Tibial nerve (tissue), 4 donors: Measurements from ENCODE around the gene RIMS3. TPM values are rescaled to one million over a fixed set of nuclear protein-coding genes. Genes with fewer than 3 reads are reported as not detected.

ENCODE experiments used
- DNase-seq, 2 donors: peaks; one replicate each; pipeline ENCODE4 v3.0.0-alpha.2; 2019; ENCODE audit warnings: low spot score in 2 of 2
- H3K27ac ChIP-seq, 4 donors: fragments of 200-600 bp; sonication (generic) in 3 of 4; one replicate each; pipeline ENCODE4 v1.5.1; 2017 to 2019; ENCODE audit warnings: mild to moderate bottlenecking in 1 of 4
- H3K27me3 ChIP-seq, 2 donors: fragments of 200-600 bp; sonication (generic) in 1 of 2; one replicate each; pipeline versions ENCODE4 v1.5.1 to v1.6.0; 2017 to 2019
- H3K36me3 ChIP-seq, 3 donors: fragments of 200-600 bp; sonication (generic); one replicate each; pipeline ENCODE4 v1.5.1; 2018 to 2019
- H3K4me1 ChIP-seq, 4 donors: fragments of 200-600 bp; sonication (generic) in 3 of 4; one replicate each; pipeline ENCODE4 v1.5.1; 2017 to 2019
- H3K4me3 ChIP-seq, 4 donors: fragments of 200-600 bp; sonication (generic) in 3 of 4; one replicate each; pipeline ENCODE4 v1.5.1; 2017 to 2019; ENCODE audit warnings: mild to moderate bottlenecking in 1 of 4, moderate library complexity in 1 of 4
- H3K9me3 ChIP-seq, 4 donors: fragments of 200-600 bp; sonication (generic) in 3 of 4; one replicate each; pipeline ENCODE4 v1.5.1; 2017 to 2019
- EP300 ChIP-seq, 2 donors: sonication (generic); formaldehyde crosslinking; IDR thresholded peaks; one replicate each; pipeline ENCODE4 v1.6.1; 2017; ENCODE audit warnings: antibody characterized with exemption in 2 of 2, mild to moderate bottlenecking in 1 of 2
- POLR2A ChIP-seq, 2 donors: fragments of 450-650 bp; IDR thresholded peaks; one replicate each; pipeline ENCODE4 v1.6.1; 2017; ENCODE audit warnings: antibody characterized with exemption in 2 of 2, mild to moderate bottlenecking in 2 of 2, moderate library complexity in 2 of 2
- WGBS, 2 donors: methylation state at CpG; one replicate each; pipeline ENCODE4 v1.1.5; 2018; 5-methylcytosine and 5-hydroxymethylcytosine counted together
- total RNA-seq, 4 donors: library from RNA; depleted of rRNA; stranded (reverse); fragments of >200 nt; gene quantifications; one replicate each; pipeline ENCODE4 v1.1.0, GENCODE V29; 2016
- TF ChIP-seq, protein P1 (sequence below), 5 experiments: fragments of 200-600 bp in 3 of 5; fragments of 450-650 bp in 2 of 5; sonication (generic) in 3 of 5; IDR thresholded peaks; one replicate each; pipeline ENCODE4 v1.5.1; 2016 to 2019; ENCODE audit warnings: antibody characterized with exemption in 5 of 5, mild to moderate bottlenecking in 3 of 5, moderate library complexity in 2 of 5

RIMS3 gene
- total RNA-seq, 4 donors from 2014 or later = 2.1 to 6.9 (median 4.0) TPM

GRCh38 chr1:40607921-40608320 is 57.6 kb downstream of the RIMS3 start:
- Histone ChIP-seq H3K4me3 (no peak overlapping the region), H3K36me3 (no peaks in the 10 kb centered on the region), H3K27me3 (no peaks in the 10 kb centered on the region), H3K9me3 (no peaks in the 10 kb centered on the region), H3K4me1 (peaks cover 0 to 4% (median 0%) of the 10 kb centered on the region in 4 donors), H3K27ac (no peak overlapping the region)
- TF ChIP-seq EP300 (IDR thresholded peaks at IDR 0.05) = no peak
- TF ChIP-seq, protein P1, sequence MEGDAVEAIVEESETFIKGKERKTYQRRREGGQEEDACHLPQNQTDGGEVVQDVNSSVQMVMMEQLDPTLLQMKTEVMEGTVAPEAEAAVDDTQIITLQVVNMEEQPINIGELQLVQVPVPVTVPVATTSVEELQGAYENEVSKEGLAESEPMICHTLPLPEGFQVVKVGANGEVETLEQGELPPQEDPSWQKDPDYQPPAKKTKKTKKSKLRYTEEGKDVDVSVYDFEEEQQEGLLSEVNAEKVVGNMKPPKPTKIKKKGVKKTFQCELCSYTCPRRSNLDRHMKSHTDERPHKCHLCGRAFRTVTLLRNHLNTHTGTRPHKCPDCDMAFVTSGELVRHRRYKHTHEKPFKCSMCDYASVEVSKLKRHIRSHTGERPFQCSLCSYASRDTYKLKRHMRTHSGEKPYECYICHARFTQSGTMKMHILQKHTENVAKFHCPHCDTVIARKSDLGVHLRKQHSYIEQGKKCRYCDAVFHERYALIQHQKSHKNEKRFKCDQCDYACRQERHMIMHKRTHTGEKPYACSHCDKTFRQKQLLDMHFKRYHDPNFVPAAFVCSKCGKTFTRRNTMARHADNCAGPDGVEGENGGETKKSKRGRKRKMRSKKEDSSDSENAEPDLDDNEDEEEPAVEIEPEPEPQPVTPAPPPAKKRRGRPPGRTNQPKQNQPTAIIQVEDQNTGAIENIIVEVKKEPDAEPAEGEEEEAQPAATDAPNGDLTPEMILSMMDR (IDR thresholded peaks at IDR 0.05) = no peak
- no peak for DNase-seq
- WGBS, 2 donors = 62 to 63% methylated on average over 1 of the region's 1 CpG

DNA sequence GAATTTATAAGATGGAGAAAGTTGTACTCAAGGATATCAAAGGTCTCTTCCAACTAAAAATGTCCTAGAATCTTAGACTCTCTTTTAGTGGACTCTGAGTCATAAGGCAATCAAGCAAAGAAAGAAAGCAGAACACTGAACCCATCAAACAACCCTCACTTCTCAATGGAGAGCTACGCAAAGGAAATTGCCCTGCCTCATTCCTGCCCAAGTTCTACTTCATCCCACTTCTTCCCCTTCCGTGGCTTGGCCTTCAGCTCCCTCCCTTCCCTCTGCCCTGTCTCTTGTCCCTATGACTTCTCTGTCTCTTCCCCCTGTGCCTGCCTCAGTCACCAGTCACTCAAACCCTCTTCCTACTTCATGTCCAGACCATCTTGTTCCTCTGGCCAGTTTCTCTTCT is 58.5 kb downstream of the RIMS3 start:
- Histone ChIP-seq H3K4me1 (no peaks in the 10 kb centered on the region), H3K9me3 (no peaks in the 10 kb centered on the region), H3K27ac (no peak overlapping the region), H3K27me3 (no peaks in the 10 kb centered on the region), H3K4me3 (no peak overlapping the region), H3K36me3 (no peaks in the 10 kb centered on the region)
- DNase-seq = no peak
- 63 to 73% methylated on average over 2 of the region's 2 CpGs for WGBS, 2 donors
- no peak for TF ChIP-seq EP300 (IDR thresholded peaks at IDR 0.05)
- TF ChIP-seq, protein P1 (IDR thresholded peaks at IDR 0.05) = no peak
- TF ChIP-seq POLR2A (IDR thresholded peaks at IDR 0.05) = no peak

DNA sequence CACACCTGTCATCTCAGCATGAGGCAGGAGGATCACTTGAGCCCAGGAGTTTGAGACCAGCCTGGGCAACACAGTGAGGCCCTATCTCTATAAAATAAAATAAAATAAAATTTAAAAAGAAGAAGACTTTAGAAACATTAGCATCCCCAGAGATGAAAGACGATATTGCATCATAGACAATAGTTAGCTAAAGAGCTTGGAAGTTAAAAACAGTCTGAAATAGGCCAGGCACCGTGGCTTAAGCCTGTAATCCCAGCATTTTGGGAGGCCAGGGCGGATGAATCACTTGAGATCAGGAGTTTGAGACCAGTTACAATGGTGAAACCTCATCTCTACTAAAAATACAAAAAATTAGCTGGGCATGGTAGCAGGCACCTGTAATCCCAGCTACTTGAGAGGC is 59.3 kb downstream of the RIMS3 start:
- Histone ChIP-seq H3K9me3 (no peaks in the 10 kb centered on the region), H3K36me3 (no peaks in the 10 kb centered on the region), H3K4me1 (no peaks in the 10 kb centered on the region), H3K27ac (no peak overlapping the region), H3K4me3 (no peak overlapping the region), H3K27me3 (no peaks in the 10 kb centered on the region)
- TF ChIP-seq POLR2A (IDR thresholded peaks at IDR 0.05) (no peak), EP300 (IDR thresholded peaks at IDR 0.05) (no peak)
- TF ChIP-seq, protein P1 (IDR thresholded peaks at IDR 0.05) = no peak
- DNase-seq = no peak
- WGBS, 2 donors = 47 to 60% methylated on average over 3 of the region's 3 CpGs

DNA sequence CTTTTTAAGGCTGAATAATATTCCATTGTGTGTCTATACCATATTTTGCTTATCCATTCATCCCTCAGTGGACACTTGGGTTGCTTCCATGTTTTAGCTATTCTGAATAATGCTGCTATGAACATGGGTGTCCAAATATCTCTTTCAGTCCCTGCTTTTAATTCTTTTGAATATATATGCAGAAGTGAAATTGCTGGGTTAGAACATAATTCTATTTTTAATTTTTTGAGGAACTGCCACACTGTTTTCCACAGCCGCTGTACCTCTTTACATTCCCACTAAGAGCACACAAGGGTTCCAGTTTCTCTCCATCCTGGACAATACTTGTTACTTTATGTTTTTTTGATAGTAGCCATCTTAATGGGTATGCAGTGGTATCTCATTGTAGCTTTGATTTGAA is 65.6 kb downstream of the RIMS3 start:
- H3K27ac ChIP-seq = no peak overlapping the region
- H3K27me3 ChIP-seq = no peaks in the 10 kb centered on the region
- H3K36me3 ChIP-seq = no peaks in the 10 kb centered on the region
- 89 to 92% methylated on average over 1 of the region's 1 CpG for WGBS, 2 donors
- no peak for TF ChIP-seq POLR2A (IDR thresholded peaks at IDR 0.05)
- no peak for TF ChIP-seq EP300 (IDR thresholded peaks at IDR 0.05)
- TF ChIP-seq, protein P1 (IDR thresholded peaks at IDR 0.05) = no peak
- H3K9me3 ChIP-seq = no peaks in the 10 kb centered on the region
- no peak for DNase-seq
- H3K4me1 ChIP-seq = no peaks in the 10 kb centered on the region
- H3K4me3 ChIP-seq = no peak overlapping the region

- no peaks in the 10 kb centered on the region for H3K36me3 ChIP-seq
- 78 to 93% methylated on average over 6 to 7 of the region's 7 CpGs for WGBS, 2 donors
- no peaks in the 10 kb centered on the region for H3K9me3 ChIP-seq
- H3K27ac ChIP-seq = no peak overlapping the region
- TF ChIP-seq EP300 (IDR thresholded peaks at IDR 0.05) = no peak
- DNase-seq = no peak
- H3K4me3 ChIP-seq = no peak overlapping the region
- no peaks in the 10 kb centered on the region for H3K27me3 ChIP-seq
- H3K4me1 ChIP-seq = no peaks in the 10 kb centered on the region
Measured at GRCh38 chr1:40595623-40596022, 69.9 kb downstream of the RIMS3 start.

- Histone ChIP-seq H3K36me3 (no peaks in the 10 kb centered on the region), H3K27ac (no peak overlapping the region), H3K4me1 (no peaks in the 10 kb centered on the region), H3K4me3 (no peak overlapping the region), H3K9me3 (no peaks in the 10 kb centered on the region), H3K27me3 (no peaks in the 10 kb centered on the region)
- WGBS, 2 donors = 60 to 64% methylated on average over 3 of the region's 3 CpGs
- DNase-seq = no peak
- TF ChIP-seq POLR2A (IDR thresholded peaks at IDR 0.05) (no peak), EP300 (IDR thresholded peaks at IDR 0.05) (no peak)
Measured at GRCh38 chr1:40594187-40594531, 71.3 kb downstream of the RIMS3 start.
